Neural cell (in vitro differentiated cells): ENCODE data around the gene P4HA2.

ENCODE experiments used
- CTCF ChIP-seq: fragments of 450-650 bp; IDR thresholded peaks from 2 replicates; pipeline ENCODE4 v1.5.1; 2014; ENCODE audit warnings: antibody characterized with exemption, mild to moderate bottlenecking, moderate library complexity; ENCODE audit not compliant: poor library complexity, severe bottlenecking
- EP300 ChIP-seq: fragments of 450-650 bp; conservative IDR thresholded peaks from 2 replicates; pipeline ENCODE4 v1.6.1; 2014; ENCODE audit warnings: antibody characterized with exemption, mild to moderate bottlenecking, moderate library complexity; ENCODE audit not compliant: poor library complexity, severe bottlenecking
- EZH2 ChIP-seq: fragments of 200-600, 300-800 bp; shearing (Covaris generic), sonication (generic); IDR thresholded peaks from 2 replicates; pipeline ENCODE4 v1.6.1; 2014; ENCODE audit warnings: antibody characterized with exemption, low read length, borderline replicate concordance, mild to moderate bottlenecking; ENCODE audit not compliant: insufficient read depth, poor library complexity, severe bottlenecking
- MXI1 ChIP-seq: fragments of 450-650 bp; conservative IDR thresholded peaks from 2 replicates; pipeline ENCODE4 v1.6.1; 2014; ENCODE audit warnings: antibody characterized with exemption, mild to moderate bottlenecking; ENCODE audit not compliant: poor library complexity, severe bottlenecking
- POLR2AphosphoS5 ChIP-seq: IDR thresholded peaks from 2 replicates; pipeline ENCODE4 v1.6.1; 2012
- RAD21 ChIP-seq: fragments of 450-650 bp; conservative IDR thresholded peaks from 2 replicates; pipeline ENCODE4 v1.6.1; 2014; ENCODE audit warnings: antibody characterized with exemption, mild to moderate bottlenecking, moderate library complexity
- REST ChIP-seq: IDR thresholded peaks from 2 replicates; pipeline ENCODE4 v1.6.1; 2012; ENCODE audit warnings: borderline replicate concordance
- SMC3 ChIP-seq: fragments of 450-650 bp; conservative IDR thresholded peaks from 2 replicates; pipeline ENCODE4 v1.6.1; 2014; ENCODE audit warnings: antibody characterized with exemption, mild to moderate bottlenecking, moderate library complexity; ENCODE audit not compliant: poor library complexity
- TAF1 ChIP-seq: IDR thresholded peaks from 2 replicates; pipeline ENCODE4 v1.6.1; 2012; ENCODE audit warnings: low read depth

- TF ChIP-seq CTCF (no peak), EZH2 (no peak), EP300 (no peak), TAF1 (no peak), MXI1 (no peak), POLR2AphosphoS5 (no peak), REST (no peak), SMC3 (no peak), RAD21 (no peak)
These were observed 35.4 kb upstream of the P4HA2 start for GRCh38 chr5:132262882-132263547.
